H9 (cell line): ENCODE results near the gene NXT1. TPM values are rescaled to one million over a fixed set of nuclear protein-coding genes. Genes with fewer than 3 reads are reported as not detected.

Source experiments
- DNase-seq: peaks from one replicate; pipeline ENCODE4 v3.0.0-alpha.2; 2017
- H2AFZ ChIP-seq: one replicate; pipeline ENCODE4 v1.6.1; 2013; ENCODE audit warnings: mild to moderate bottlenecking, low read length, control low read depth, moderate library complexity
- H2AK5ac ChIP-seq: 2 replicates; pipeline ENCODE4 v1.6.1; 2013; ENCODE audit warnings: low read length, control low read depth, mixed read lengths; ENCODE audit not compliant: insufficient read length
- H2BK120ac ChIP-seq: one replicate; pipeline ENCODE4 v1.6.1; 2013; ENCODE audit warnings: low read depth, mild to moderate bottlenecking, low read length, control low read depth, inconsistent platforms; ENCODE audit not compliant: poor library complexity, severe bottlenecking
- H2BK12ac ChIP-seq: 2 replicates; pipeline ENCODE4 v1.6.1; 2013; ENCODE audit warnings: low read length, control low read depth, mixed read lengths, low read depth; ENCODE audit not compliant: insufficient read length
- H2BK15ac ChIP-seq: 2 replicates; pipeline ENCODE4 v1.6.1; 2013; ENCODE audit warnings: low read depth, low read length, control low read depth
- H2BK20ac ChIP-seq: one replicate; pipeline ENCODE4 v1.6.1; 2013; ENCODE audit warnings: low read depth, mild to moderate bottlenecking, low read length, control low read depth, inconsistent platforms; ENCODE audit not compliant: poor library complexity, severe bottlenecking
- H2BK5ac ChIP-seq: 2 replicates; pipeline ENCODE4 v1.6.1; 2013; ENCODE audit warnings: low read length, control low read depth, mixed read lengths; ENCODE audit not compliant: insufficient read length
- H3K14ac ChIP-seq: 2 replicates; pipeline ENCODE4 v1.6.1; 2013; ENCODE audit warnings: low read length, control low read depth; ENCODE audit not compliant: insufficient read depth
- H3K18ac ChIP-seq: 2 replicates; pipeline ENCODE4 v1.6.1; 2013; ENCODE audit warnings: low read depth, mild to moderate bottlenecking, mixed read lengths, low read length, control low read depth; ENCODE audit not compliant: insufficient read length
- H3K23ac ChIP-seq: 2 replicates; pipeline ENCODE4 v1.6.1; 2013; ENCODE audit warnings: low read length, control low read depth, mixed read lengths, low read depth; ENCODE audit not compliant: insufficient read length
- H3K23me2 ChIP-seq: 2 replicates; pipeline ENCODE4 v1.6.1; 2013; ENCODE audit warnings: low read depth, mild to moderate bottlenecking, mixed read lengths, low read length, control low read depth; ENCODE audit not compliant: insufficient read length, poor library complexity, severe bottlenecking
- H3K27ac ChIP-seq: 2 replicates; pipeline ENCODE4 v1.5.1; 2013; ENCODE audit warnings: low read length, control low read depth, mixed read lengths, low read depth; ENCODE audit not compliant: insufficient read length
- H3K27me3 ChIP-seq: 2 replicates; pipeline ENCODE4 v1.6.1; 2013; ENCODE audit warnings: low read length, control low read depth, inconsistent platforms; ENCODE audit not compliant: insufficient read depth
- H3K4ac ChIP-seq: 2 replicates; pipeline ENCODE4 v1.6.1; 2013; ENCODE audit warnings: low read depth, mild to moderate bottlenecking, control low read depth, inconsistent platforms, low read length, moderate library complexity
- H3K4me1 ChIP-seq: 2 replicates; pipeline ENCODE4 v1.6.1; 2013; ENCODE audit warnings: low read length, control low read depth, inconsistent platforms; ENCODE audit not compliant: insufficient read depth
- H3K4me2 ChIP-seq: 2 replicates; pipeline ENCODE4 v1.6.1; 2013; ENCODE audit warnings: low read length, control low read depth, mixed read lengths; ENCODE audit not compliant: insufficient read length, insufficient read depth
- H3K56ac ChIP-seq: 2 replicates; pipeline ENCODE4 v1.6.1; 2013; ENCODE audit warnings: low read depth, mild to moderate bottlenecking, mixed read lengths, low read length, control low read depth; ENCODE audit not compliant: insufficient read length
- H3K79me1 ChIP-seq: 2 replicates; pipeline ENCODE4 v1.6.1; 2013; ENCODE audit warnings: low read depth, mild to moderate bottlenecking, moderate library complexity, low read length, control low read depth, inconsistent platforms; ENCODE audit not compliant: insufficient read depth, poor library complexity, severe bottlenecking
- H3K79me2 ChIP-seq: 2 replicates; pipeline ENCODE4 v1.6.1; 2013; ENCODE audit warnings: low read length, control low read depth, inconsistent platforms; ENCODE audit not compliant: insufficient read depth
- H3K9ac ChIP-seq: 2 replicates; pipeline ENCODE4 v1.6.1; 2013; ENCODE audit warnings: low read length, control low read depth, mixed read lengths; ENCODE audit not compliant: insufficient read length; ENCODE audit errors: extremely low read depth
- H3K9me3 ChIP-seq: one replicate; pipeline ENCODE4 v1.6.1; 2013; ENCODE audit warnings: low read depth, low read length, inconsistent platforms; ENCODE audit not compliant: control insufficient read depth
- H3T11ph ChIP-seq: one replicate; pipeline ENCODE4 v1.6.1; 2013; ENCODE audit warnings: mild to moderate bottlenecking, low read length, control low read depth, inconsistent platforms
- H4K20me1 ChIP-seq: one replicate; pipeline ENCODE4 v1.6.1; 2013; ENCODE audit not compliant: control insufficient read depth, insufficient read length, insufficient read depth
- H4K5ac ChIP-seq: 2 replicates; pipeline ENCODE4 v1.6.1; 2013; ENCODE audit warnings: low read depth, mild to moderate bottlenecking, mixed read lengths, low read length, control low read depth; ENCODE audit not compliant: insufficient read length
- H4K8ac ChIP-seq: replicated peaks from 2 replicates; pipeline ENCODE4 v1.6.1; 2013; ENCODE audit warnings: low read length, control low read depth, mixed read lengths, low read depth; ENCODE audit not compliant: insufficient read length
- H4K91ac ChIP-seq: 2 replicates; pipeline ENCODE4 v1.6.1; 2013; ENCODE audit warnings: low read depth, mild to moderate bottlenecking, moderate library complexity, mixed read lengths, low read length, control low read depth; ENCODE audit not compliant: insufficient read length
- H3K27ac Mint-ChIP-seq, 3 experiments: 2 replicates in 2 of 3; 3 replicates in 1 of 3; pipeline ENCODE4 v1.8.0; 2020 to 2021; ENCODE audit warnings: mixed read lengths in 3 of 3, mild to moderate bottlenecking in 1 of 3, moderate library complexity in 1 of 3
- H3K27me3 Mint-ChIP-seq: 2 replicates; pipeline ENCODE4 v1.8.0; 2021; ENCODE audit warnings: low read depth, mild to moderate bottlenecking, moderate library complexity, mixed read lengths
- H3K36me3 Mint-ChIP-seq, 3 experiments: 2 replicates in 2 of 3; 3 replicates in 1 of 3; pipeline ENCODE4 v1.8.0; 2020 to 2021; ENCODE audit warnings: low read depth in 3 of 3, mixed read lengths in 3 of 3; ENCODE audit not compliant: insufficient read depth in 1 of 3
- H3K4me1 Mint-ChIP-seq, 2 experiments: 2 replicates each; pipeline ENCODE4 v1.8.0; 2020; ENCODE audit warnings: mixed read lengths in 2 of 2
- H3K4me3 Mint-ChIP-seq, 2 experiments: 2 replicates in 1 of 2; 3 replicates in 1 of 2; pipeline ENCODE4 v1.8.0; 2020 to 2021; ENCODE audit warnings: mild to moderate bottlenecking in 2 of 2, mixed read lengths in 2 of 2, moderate library complexity in 1 of 2
- H3K9me3 Mint-ChIP-seq, 2 experiments: 2 replicates in 1 of 2; 3 replicates in 1 of 2; pipeline ENCODE4 v1.8.0; 2020; ENCODE audit warnings: mild to moderate bottlenecking in 2 of 2, mixed read lengths in 2 of 2, moderate library complexity in 1 of 2
- WGBS: extraction: QIAGEN DNeasy Blood & Tissue Kit; methylation state at CpG from one replicate; pipeline ENCODE4 v1.1.7; 2013; ENCODE audit warnings: missing lambda C conversion rate, low lambda C conversion rate, mixed read lengths; ENCODE audit not compliant: insufficient read length; ENCODE audit errors: extremely low coverage; 5-methylcytosine and 5-hydroxymethylcytosine counted together
- total RNA-seq: library from RNA; stranded (reverse); gene quantifications from 2 replicates; pipeline ENCODE4 v1.2.1, GENCODE V29; 2021
- TF ChIP-seq, protein P1 (sequence below): fragments of 200-600 bp; sonication (generic); conservative IDR thresholded peaks from 3 replicates; pipeline ENCODE4 v1.8.0; 2021; ENCODE audit warnings: antibody characterized with exemption, mild to moderate bottlenecking

The NXT1 gene
- total RNA-seq, 1 experiment from 2014 or later, result 25.5 TPM

DNA sequence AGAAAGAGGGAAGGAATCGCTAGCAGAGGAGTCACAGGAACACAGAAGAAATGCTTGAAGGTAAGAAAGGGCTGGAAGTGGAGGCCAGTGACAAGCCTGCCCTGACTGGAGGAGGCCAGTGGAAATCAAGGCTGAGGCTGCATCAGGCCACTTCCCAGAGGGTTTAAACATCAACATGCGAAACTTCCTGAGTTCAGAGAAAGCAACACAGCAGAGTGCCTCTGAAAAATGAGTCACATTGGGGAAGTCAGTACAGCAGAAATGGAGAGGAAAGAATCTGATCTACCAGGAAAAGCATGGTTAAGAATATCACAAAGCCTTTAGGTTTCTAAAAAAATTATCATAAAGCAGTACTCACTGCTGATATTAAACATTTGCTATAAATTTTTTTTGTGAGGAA, 47.4 kb downstream of the NXT1 start:
- Histone ChIP-seq H3K56ac (no peak overlapping the region), H2BK20ac (no peak overlapping the region), H3K23me2 (no peaks in the 10 kb centered on the region), H3K4me1 (no peaks in the 10 kb centered on the region), H2BK120ac (no peak overlapping the region), H3T11ph (no peak overlapping the region), H3K9ac (no peak overlapping the region), H3K9me3 (no peaks in the 10 kb centered on the region), H2BK15ac (no peak overlapping the region), H3K14ac (no peak overlapping the region), H4K91ac (no peak overlapping the region), H3K4me2 (no peak overlapping the region), H4K8ac (no peak overlapping the region), H4K5ac (no peak overlapping the region), H3K23ac (no peak overlapping the region), H4K20me1 (no peaks in the 10 kb centered on the region), H3K4ac (no peak overlapping the region), H2BK12ac (no peak overlapping the region), H3K18ac (no peak overlapping the region), H2BK5ac (no peak overlapping the region), H2AFZ (no peak overlapping the region), H3K27me3 (no peaks in the 10 kb centered on the region), H3K27ac (no peak overlapping the region), H2AK5ac (no peak overlapping the region), H3K79me2 (no peaks in the 10 kb centered on the region), H3K79me1 (peaks cover 5% of the 10 kb centered on the region)
- Mint-ChIP-seq H3K4me3 (no peak overlapping the region), H3K9me3 (no peaks in the 10 kb centered on the region), H3K27me3 (no peaks in the 10 kb centered on the region), H3K4me1 (peaks cover 21 to 23% of the 10 kb centered on the region in 2 experiments), H3K27ac (peak overlapping the region; percentile 3 to 55 (median 34); a peak in 4 of 7 replicates), H3K36me3 (peaks cover 13 to 48% (median 38%) of the 10 kb centered on the region in 3 experiments)
- WGBS, result no CpG with 5 or more reads among the region's 2 CpGs
- TF ChIP-seq, protein P1, sequence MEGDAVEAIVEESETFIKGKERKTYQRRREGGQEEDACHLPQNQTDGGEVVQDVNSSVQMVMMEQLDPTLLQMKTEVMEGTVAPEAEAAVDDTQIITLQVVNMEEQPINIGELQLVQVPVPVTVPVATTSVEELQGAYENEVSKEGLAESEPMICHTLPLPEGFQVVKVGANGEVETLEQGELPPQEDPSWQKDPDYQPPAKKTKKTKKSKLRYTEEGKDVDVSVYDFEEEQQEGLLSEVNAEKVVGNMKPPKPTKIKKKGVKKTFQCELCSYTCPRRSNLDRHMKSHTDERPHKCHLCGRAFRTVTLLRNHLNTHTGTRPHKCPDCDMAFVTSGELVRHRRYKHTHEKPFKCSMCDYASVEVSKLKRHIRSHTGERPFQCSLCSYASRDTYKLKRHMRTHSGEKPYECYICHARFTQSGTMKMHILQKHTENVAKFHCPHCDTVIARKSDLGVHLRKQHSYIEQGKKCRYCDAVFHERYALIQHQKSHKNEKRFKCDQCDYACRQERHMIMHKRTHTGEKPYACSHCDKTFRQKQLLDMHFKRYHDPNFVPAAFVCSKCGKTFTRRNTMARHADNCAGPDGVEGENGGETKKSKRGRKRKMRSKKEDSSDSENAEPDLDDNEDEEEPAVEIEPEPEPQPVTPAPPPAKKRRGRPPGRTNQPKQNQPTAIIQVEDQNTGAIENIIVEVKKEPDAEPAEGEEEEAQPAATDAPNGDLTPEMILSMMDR, result no peak
- no peak for DNase-seq
